DOHH2 (cell line): ENCODE measurements around the gene B4GALT1.

Source experiments
- H3F3A ChIP-seq: fragments of 200-600 bp; sonication (generic), shearing (Covaris generic); 2 replicates; pipeline ENCODE4 v1.6.0; 2016; ENCODE audit warnings: antibody characterized with exemption, mild to moderate bottlenecking; ENCODE audit not compliant: control insufficient read depth, insufficient read depth
- H3K27ac ChIP-seq: fragments of 200-600 bp; sonication (generic); 2 replicates; pipeline ENCODE4 v1.5.1; 2014; ENCODE audit warnings: low read depth, mild to moderate bottlenecking, low read length, moderate library complexity
- H3K27me3 ChIP-seq: fragments of 200-600 bp; sonication (generic); 2 replicates; pipeline ENCODE4 v1.6.1; 2014; ENCODE audit warnings: mild to moderate bottlenecking, low read length, mixed read lengths; ENCODE audit not compliant: control insufficient read depth
- H3K36me3 ChIP-seq: fragments of 200-600 bp; sonication (generic); 2 replicates; pipeline ENCODE4 v1.6.1; 2014; ENCODE audit warnings: mild to moderate bottlenecking, low read length, moderate library complexity, mixed read lengths; ENCODE audit not compliant: control insufficient read depth
- H3K4me1 ChIP-seq: fragments of 200-600 bp; sonication (generic); 2 replicates; pipeline ENCODE4 v1.6.1; 2014; ENCODE audit warnings: mild to moderate bottlenecking, low read length, mixed read lengths; ENCODE audit not compliant: control insufficient read depth
- H3K4me2 ChIP-seq: fragments of 200-600 bp; sonication (generic); 2 replicates; pipeline ENCODE4 v1.6.0; 2014; ENCODE audit warnings: mild to moderate bottlenecking, low read length, moderate library complexity
- H3K4me3 ChIP-seq: fragments of 200-600 bp; sonication (generic); 2 replicates; pipeline ENCODE4 v1.5.1; 2014; ENCODE audit warnings: mild to moderate bottlenecking, low read length, mixed read lengths
- H3K79me2 ChIP-seq: fragments of 200-600 bp; sonication (generic); 2 replicates; pipeline ENCODE4 v1.6.1; 2014; ENCODE audit warnings: mild to moderate bottlenecking, low read length, mixed read lengths; ENCODE audit not compliant: control insufficient read depth
- H3K9me2 ChIP-seq: fragments of 200-600 bp; sonication (generic); replicated peaks from 2 replicates; pipeline ENCODE4 v1.6.1; 2014; ENCODE audit warnings: mild to moderate bottlenecking, low read length, mixed read lengths; ENCODE audit not compliant: control insufficient read depth
- H3K9me3 ChIP-seq: fragments of 200-600 bp; sonication (generic); 2 replicates; pipeline ENCODE4 v1.6.1; 2014; ENCODE audit warnings: antibody characterized with exemption, low read length, mixed read lengths; ENCODE audit not compliant: control insufficient read depth, insufficient read depth
- H4K20me1 ChIP-seq: fragments of 200-600 bp; sonication (generic); 2 replicates; pipeline ENCODE4 v1.6.0; 2014; ENCODE audit warnings: low read depth, mild to moderate bottlenecking, antibody characterized with exemption, low read length, moderate library complexity; ENCODE audit not compliant: control insufficient read depth, insufficient read depth
- CTCF ChIP-seq: fragments of 200-600 bp; sonication (generic); IDR thresholded peaks from one replicate; pipeline ENCODE4 v1.5.1; 2014; ENCODE audit warnings: antibody characterized with exemption, mild to moderate bottlenecking, low read depth, low read length; ENCODE audit not compliant: poor library complexity, severe bottlenecking
- EZH2phosphoT487 ChIP-seq: fragments of 200-600 bp; sonication (generic); IDR thresholded peaks from 2 replicates; pipeline ENCODE4 v1.6.1; 2017; ENCODE audit warnings: borderline replicate concordance, mild to moderate bottlenecking, antibody characterized with exemption, low read length, moderate library complexity, mixed read lengths

The B4GALT1 gene

GRCh38 chr9:33135470-33135958, 31.6 kb downstream of the B4GALT1 start:
- no peaks in the 10 kb centered on the region for H3F3A ChIP-seq
- no peaks in the 10 kb centered on the region for H4K20me1 ChIP-seq
- H3K4me3 ChIP-seq = no peak overlapping the region
- TF ChIP-seq CTCF (no peak), EZH2phosphoT487 (no peak)
- no peaks in the 10 kb centered on the region for H3K9me2 ChIP-seq
- no peaks in the 10 kb centered on the region for H3K9me3 ChIP-seq
- H3K27ac ChIP-seq = no peak overlapping the region
- peaks cover 37% of the 10 kb centered on the region for H3K79me2 ChIP-seq
- no peaks in the 10 kb centered on the region for H3K27me3 ChIP-seq
- H3K36me3 ChIP-seq = peaks cover 10% of the 10 kb centered on the region
- H3K4me2 ChIP-seq = no peak overlapping the region
- H3K4me1 ChIP-seq = peaks cover 10% of the 10 kb centered on the region

GRCh38 chr9:33135031-33135461, 32.1 kb downstream of the B4GALT1 start:
- Histone ChIP-seq H3K4me1 (peaks cover 10% of the 10 kb centered on the region), H3F3A (no peaks in the 10 kb centered on the region), H3K4me2 (no peak overlapping the region), H3K9me2 (no peaks in the 10 kb centered on the region), H3K27ac (no peak overlapping the region), H3K9me3 (no peaks in the 10 kb centered on the region), H3K4me3 (no peak overlapping the region), H4K20me1 (no peaks in the 10 kb centered on the region), H3K36me3 (peaks cover 10% of the 10 kb centered on the region), H3K27me3 (no peaks in the 10 kb centered on the region), H3K79me2 (peaks cover 35% of the 10 kb centered on the region)
- no peak for TF ChIP-seq EZH2phosphoT487

- H3K4me1 ChIP-seq = peaks cover 12% of the 10 kb centered on the region
- no peaks in the 10 kb centered on the region for H4K20me1 ChIP-seq
- H3K79me2 ChIP-seq = peaks cover 21% of the 10 kb centered on the region
- H3K4me3 ChIP-seq = no peak overlapping the region
- no peak overlapping the region for H3K4me2 ChIP-seq
- H3K9me2 ChIP-seq = no peaks in the 10 kb centered on the region
- no peak overlapping the region for H3K27ac ChIP-seq
- no peak for TF ChIP-seq CTCF
- no peaks in the 10 kb centered on the region for H3K9me3 ChIP-seq
- no peaks in the 10 kb centered on the region for H3F3A ChIP-seq
- H3K27me3 ChIP-seq = no peaks in the 10 kb centered on the region
- peaks cover 10% of the 10 kb centered on the region for H3K36me3 ChIP-seq
Measured at GRCh38 chr9:33133186-33133585, 34.0 kb downstream of the B4GALT1 start.

- Histone ChIP-seq H3K27ac (no peak overlapping the region), H3K79me2 (peaks cover 10% of the 10 kb centered on the region), H3K4me1 (peaks cover 6% of the 10 kb centered on the region; the same call in 1 of the 2 replicates)
Measured at GRCh38 chr9:33131790-33132772, 35.1 kb downstream of the B4GALT1 start.

More at GRCh38 chr9:33131790-33132772, 35.1 kb downstream of the B4GALT1 start:
- no peaks in the 10 kb centered on the region for H4K20me1 ChIP-seq
- no peaks in the 10 kb centered on the region for H3K9me3 ChIP-seq
- TF ChIP-seq CTCF (no peak), EZH2phosphoT487 (no peak)
- no peak overlapping the region for H3K4me2 ChIP-seq
- no peak overlapping the region for H3K4me3 ChIP-seq
- peaks cover 13% of the 10 kb centered on the region for H3K36me3 ChIP-seq
- H3K27me3 ChIP-seq = no peaks in the 10 kb centered on the region
- no peaks in the 10 kb centered on the region for H3K9me2 ChIP-seq
- no peaks in the 10 kb centered on the region for H3F3A ChIP-seq
